Measurements from ENCODE around the gene ACVR2A.

ACVR2A gene

GRCh38 chr2:147945660-147946059, 100.8 kb downstream of the ACVR2A start:
- in situ Hi-C loops (cut with HindIII; ENCODE audit: low sequenced_read_pairs), result no loop called here
- DNase-seq (ENCODE audit: low read depth), result peak; percentile 13
- TF ChIP-seq, protein P1, sequence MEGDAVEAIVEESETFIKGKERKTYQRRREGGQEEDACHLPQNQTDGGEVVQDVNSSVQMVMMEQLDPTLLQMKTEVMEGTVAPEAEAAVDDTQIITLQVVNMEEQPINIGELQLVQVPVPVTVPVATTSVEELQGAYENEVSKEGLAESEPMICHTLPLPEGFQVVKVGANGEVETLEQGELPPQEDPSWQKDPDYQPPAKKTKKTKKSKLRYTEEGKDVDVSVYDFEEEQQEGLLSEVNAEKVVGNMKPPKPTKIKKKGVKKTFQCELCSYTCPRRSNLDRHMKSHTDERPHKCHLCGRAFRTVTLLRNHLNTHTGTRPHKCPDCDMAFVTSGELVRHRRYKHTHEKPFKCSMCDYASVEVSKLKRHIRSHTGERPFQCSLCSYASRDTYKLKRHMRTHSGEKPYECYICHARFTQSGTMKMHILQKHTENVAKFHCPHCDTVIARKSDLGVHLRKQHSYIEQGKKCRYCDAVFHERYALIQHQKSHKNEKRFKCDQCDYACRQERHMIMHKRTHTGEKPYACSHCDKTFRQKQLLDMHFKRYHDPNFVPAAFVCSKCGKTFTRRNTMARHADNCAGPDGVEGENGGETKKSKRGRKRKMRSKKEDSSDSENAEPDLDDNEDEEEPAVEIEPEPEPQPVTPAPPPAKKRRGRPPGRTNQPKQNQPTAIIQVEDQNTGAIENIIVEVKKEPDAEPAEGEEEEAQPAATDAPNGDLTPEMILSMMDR (IDR thresholded peaks at IDR 0.05; ENCODE audit: low read depth, low read length, missing control alignments), result no peak
- no peak overlapping the region for H3K4me3 ChIP-seq (ENCODE audit: low read depth, low read length)

GRCh38 chr2:147952118-147952517, 107.3 kb downstream of the ACVR2A start:
- in situ Hi-C loops (cut with HindIII; ENCODE audit: low sequenced_read_pairs), result no loop called here

GRCh38 chr2:147968571-147968970, 123.7 kb downstream of the ACVR2A start:
- no peak for DNase-seq (ENCODE audit: low read depth)
- in situ Hi-C loops (cut with HindIII; ENCODE audit: low sequenced_read_pairs), result no loop called here
- TF ChIP-seq, protein P1 (IDR thresholded peaks at IDR 0.05; ENCODE audit: low read depth, low read length, missing control alignments), result no peak
- no peak overlapping the region for H3K4me3 ChIP-seq (ENCODE audit: low read depth, low read length)

More at GRCh38 chr2:147952118-147952517, 107.3 kb downstream of the ACVR2A start:
- H3K4me3 ChIP-seq (ENCODE audit: low read depth, low read length), result no peak overlapping the region
- DNase-seq (ENCODE audit: low read depth), result no peak
- TF ChIP-seq, protein P1 (IDR thresholded peaks at IDR 0.05; ENCODE audit: low read depth, low read length, missing control alignments), result no peak

DNA sequence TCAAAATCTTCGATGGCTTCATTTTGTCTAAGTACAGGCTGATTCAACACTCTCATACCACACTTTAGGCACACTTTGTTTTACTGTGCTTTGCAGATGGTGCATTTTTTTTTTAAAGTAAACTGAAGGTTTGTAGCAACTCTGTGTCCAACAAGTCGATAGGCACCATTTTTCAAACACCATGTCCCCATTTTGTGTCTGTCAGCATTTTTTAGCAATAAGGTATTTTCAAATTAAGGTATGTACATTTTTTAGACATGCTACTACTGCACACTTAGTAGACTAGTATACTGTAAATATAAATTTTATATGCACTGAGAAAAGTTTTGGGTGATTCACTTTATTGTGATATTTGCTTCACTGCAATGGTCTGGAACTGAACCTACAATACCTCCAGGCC, 131.3 kb downstream of the ACVR2A start:
- in situ Hi-C loops (cut with HindIII; ENCODE audit: low sequenced_read_pairs), result loop anchor here (25.0 kb wide), 2 partner anchors 536 to 1011 kb away; no protein-coding TSS in a partner anchor
- DNase-seq (ENCODE audit: low read depth), result no peak
- TF ChIP-seq, protein P1 (IDR thresholded peaks at IDR 0.05; ENCODE audit: low read depth, low read length, missing control alignments), result no peak
- no peak overlapping the region for H3K4me3 ChIP-seq (ENCODE audit: low read depth, low read length)

- H3K4me3 ChIP-seq (ENCODE audit: low read depth, low read length), result no peak overlapping the region
- DNase-seq (ENCODE audit: low read depth), result no peak
- TF ChIP-seq, protein P1 (IDR thresholded peaks at IDR 0.05; ENCODE audit: low read depth, low read length, missing control alignments), result no peak
- in situ Hi-C loops (cut with HindIII; ENCODE audit: low sequenced_read_pairs), result loop anchor here (25.0 kb wide), 2 partner anchors 535 to 1010 kb away; no protein-coding TSS in a partner anchor
These were observed 132.8 kb downstream of the ACVR2A start for GRCh38 chr2:147977679-147978078.

Measured in astrocyte of the cerebellum (primary cell).